ENCODE measurements around the gene HLTF.
A peak's percentile ranks its signal among the peaks of the same experiment; 100 is the strongest.
"Not testable (repeated sequence)": the region's sequence is repeated elsewhere in the genome, so short reads cannot be mapped to it uniquely, and the experiment has no call there.

HLTF gene, protein sequence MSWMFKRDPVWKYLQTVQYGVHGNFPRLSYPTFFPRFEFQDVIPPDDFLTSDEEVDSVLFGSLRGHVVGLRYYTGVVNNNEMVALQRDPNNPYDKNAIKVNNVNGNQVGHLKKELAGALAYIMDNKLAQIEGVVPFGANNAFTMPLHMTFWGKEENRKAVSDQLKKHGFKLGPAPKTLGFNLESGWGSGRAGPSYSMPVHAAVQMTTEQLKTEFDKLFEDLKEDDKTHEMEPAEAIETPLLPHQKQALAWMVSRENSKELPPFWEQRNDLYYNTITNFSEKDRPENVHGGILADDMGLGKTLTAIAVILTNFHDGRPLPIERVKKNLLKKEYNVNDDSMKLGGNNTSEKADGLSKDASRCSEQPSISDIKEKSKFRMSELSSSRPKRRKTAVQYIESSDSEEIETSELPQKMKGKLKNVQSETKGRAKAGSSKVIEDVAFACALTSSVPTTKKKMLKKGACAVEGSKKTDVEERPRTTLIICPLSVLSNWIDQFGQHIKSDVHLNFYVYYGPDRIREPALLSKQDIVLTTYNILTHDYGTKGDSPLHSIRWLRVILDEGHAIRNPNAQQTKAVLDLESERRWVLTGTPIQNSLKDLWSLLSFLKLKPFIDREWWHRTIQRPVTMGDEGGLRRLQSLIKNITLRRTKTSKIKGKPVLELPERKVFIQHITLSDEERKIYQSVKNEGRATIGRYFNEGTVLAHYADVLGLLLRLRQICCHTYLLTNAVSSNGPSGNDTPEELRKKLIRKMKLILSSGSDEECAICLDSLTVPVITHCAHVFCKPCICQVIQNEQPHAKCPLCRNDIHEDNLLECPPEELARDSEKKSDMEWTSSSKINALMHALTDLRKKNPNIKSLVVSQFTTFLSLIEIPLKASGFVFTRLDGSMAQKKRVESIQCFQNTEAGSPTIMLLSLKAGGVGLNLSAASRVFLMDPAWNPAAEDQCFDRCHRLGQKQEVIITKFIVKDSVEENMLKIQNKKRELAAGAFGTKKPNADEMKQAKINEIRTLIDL

GRCh38 chr3:149086232-149086988, at the start of gene HLTF:
Gene HLTF, minus strand, starts transcription at chr3:149086533. Its CDS starts 197 bp downstream, at chr3:149086336.
- DNase-seq (ENCODE audit: low spot score) = peak; percentile 97

DNA sequence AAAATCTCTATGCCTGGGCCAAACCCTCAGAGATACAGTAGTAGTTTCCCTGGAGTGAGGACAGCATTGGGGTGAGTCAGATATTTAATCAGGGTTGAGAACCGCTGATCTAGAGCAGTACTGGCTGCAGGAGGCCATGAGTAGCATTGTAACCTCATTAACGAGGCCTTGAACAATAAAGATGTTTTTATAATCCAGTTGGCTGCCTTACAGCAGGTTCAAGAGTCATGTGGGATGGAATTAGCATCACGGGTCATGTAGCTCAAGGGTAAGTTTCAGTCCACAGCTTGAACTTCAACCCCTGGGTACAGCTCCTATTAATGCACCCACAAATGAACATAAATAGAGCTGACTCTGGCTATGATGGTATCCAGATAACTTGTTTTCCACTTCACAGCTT, 48.2 kb upstream of the HLTF start:
- DNase-seq (ENCODE audit: low spot score) = no peak

GRCh38 chr3:149131589-149131988, 45.3 kb upstream of the HLTF start:
- no peak for DNase-seq (ENCODE audit: low spot score)

GRCh38 chr3:149129326-149130205, 43.2 kb upstream of the HLTF start, which contains the start of gene HPS3:
Gene HPS3, plus strand, starts transcription at chr3:149129638. Its CDS starts 86 bp downstream, at chr3:149129724.
- DNase-seq (ENCODE audit: low spot score) = peak; percentile 90

GRCh38 chr3:149128821-149129220, 42.5 kb upstream of the HLTF start:
- DNase-seq (ENCODE audit: low spot score) = no peak

- DNase-seq (ENCODE audit: low spot score) = no peak
Observed at GRCh38 chr3:149122721-149123578, 36.6 kb upstream of the HLTF start.

DNA sequence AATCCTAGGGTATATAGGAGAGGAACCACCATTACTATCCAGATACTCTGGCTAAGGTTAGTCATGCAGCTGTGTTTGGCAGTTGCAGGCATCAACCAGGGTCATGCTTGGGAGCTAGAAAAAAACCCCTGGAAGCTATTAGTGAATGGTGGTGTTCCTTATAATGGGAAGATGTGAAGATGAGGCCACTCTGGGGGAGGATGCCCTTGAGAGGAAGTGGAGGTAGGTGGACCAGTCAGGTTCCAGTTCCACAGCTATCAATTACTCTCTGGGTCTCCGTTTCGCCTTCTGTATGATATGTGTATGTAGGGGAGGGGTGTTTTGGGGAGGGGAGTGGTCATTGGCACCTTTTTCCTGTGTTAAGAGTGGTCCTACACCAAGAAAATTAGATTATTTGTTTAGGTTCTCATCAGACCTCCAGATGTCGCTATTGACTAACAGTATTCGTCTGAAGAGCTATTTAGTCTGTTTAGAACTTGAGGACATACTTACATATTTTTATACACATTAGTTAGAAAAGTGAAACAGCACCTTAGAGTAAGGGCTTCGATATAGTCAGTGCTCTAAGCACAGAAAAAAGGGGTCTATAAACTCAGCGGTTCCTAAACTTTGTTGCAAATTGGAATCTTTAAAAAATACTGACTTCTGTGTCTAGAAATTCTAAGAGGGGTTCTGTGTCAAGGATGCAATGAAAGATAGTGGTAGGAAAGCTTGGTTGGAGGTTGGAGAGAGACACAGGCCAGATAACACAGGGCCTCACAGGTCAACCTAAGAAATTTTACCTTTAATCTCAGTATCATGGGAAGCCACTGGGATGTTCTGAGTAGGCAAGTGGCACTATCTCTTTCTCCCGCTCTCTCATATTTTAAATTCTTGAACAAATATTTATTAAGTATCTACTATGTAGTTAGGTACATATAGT, 34.0 kb upstream of the HLTF start:
- DNase-seq (ENCODE audit: low spot score) = peak; percentile 35

- DNase-seq (ENCODE audit: low spot score) = no peak
Observed at GRCh38 chr3:149119466-149119865, 33.1 kb upstream of the HLTF start.

DNA sequence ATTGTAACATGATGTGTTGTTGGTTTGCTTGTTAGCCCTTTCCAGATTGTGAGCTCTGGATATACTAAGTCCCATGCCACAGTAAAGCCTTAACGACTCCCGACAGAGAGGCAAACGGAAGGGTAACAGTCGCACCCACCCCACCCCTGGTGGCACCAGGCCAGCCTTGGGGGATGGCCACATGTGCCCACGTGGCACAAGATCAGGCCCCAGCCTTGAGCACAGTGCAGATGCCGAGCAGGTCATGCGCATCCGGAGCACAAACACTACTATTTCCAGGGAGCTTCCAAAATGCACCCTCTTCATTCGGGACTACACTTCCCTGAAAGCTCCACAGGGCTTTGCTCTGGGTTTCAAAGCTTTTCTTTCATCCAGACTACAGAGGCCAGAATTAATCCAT, 32.4 kb upstream of the HLTF start:
- DNase-seq (ENCODE audit: low spot score) = no peak

DNA sequence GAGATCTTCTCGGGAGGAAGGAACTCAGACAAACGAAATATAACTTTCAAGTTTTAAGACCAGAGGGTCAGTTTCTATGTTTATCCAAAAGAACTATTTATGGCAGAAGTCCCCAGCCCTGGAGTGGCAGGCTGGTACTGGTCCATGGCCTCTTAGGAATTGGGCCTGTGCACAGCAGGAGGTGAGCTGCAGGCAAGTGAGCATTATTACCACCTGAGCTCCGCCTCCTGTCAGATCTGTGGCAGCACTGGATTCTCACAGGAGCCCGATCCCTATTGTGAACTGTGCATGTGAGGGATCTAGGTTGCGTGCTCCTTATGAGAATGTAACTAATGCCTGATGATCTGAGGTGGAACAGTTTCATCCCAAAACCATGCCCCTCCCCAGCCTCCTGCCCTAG, 28.8 kb upstream of the HLTF start:
- DNase-seq (ENCODE audit: low spot score) = no peak

DNA sequence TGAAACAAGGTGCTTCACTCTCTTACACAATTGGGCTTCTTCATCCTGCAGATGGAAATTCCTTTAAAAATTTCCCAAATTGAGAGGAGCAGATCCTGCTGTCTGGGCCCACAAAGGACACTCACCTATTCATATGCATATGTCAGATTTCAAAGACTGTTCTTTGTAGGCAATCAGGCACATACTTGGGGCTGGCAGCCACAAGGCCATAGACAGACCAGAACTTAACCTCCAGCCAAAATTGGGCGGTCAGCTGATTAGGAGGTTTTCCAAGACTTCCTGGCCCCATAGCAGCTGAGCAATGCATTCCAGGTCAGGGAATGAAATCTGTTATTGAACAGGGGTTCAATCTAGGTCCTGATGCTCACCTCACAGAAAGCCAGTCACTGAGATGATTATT, 28.1 kb upstream of the HLTF start:
- DNase-seq (ENCODE audit: low spot score) = no peak

DNA sequence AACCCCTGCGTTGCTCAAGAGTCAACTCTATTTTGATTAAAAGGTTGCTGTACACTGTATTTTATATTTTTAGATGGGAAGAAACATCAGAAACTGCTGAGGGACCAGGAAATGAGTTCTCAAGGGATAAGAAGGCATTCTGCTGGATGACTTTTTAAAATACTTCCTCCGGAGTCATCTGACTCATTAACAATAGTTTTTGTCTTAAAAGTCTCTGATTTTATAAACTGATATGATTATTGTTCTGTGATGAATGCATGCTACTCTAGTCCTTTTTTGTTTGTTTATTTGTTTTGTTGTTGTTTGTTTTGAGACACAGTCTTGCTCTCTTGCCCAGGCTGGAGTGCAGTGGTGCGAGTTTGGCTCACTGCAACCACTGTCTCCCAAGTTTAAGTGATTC, 18.2 kb upstream of the HLTF start:
- DNase-seq (ENCODE audit: low spot score) = no peak

- DNase-seq (ENCODE audit: low spot score) = no peak
Observed at GRCh38 chr3:149101641-149102040, 15.3 kb upstream of the HLTF start.

GRCh38 chr3:149101154-149101553, 14.8 kb upstream of the HLTF start:
- no peak for DNase-seq (ENCODE audit: low spot score)

DNA sequence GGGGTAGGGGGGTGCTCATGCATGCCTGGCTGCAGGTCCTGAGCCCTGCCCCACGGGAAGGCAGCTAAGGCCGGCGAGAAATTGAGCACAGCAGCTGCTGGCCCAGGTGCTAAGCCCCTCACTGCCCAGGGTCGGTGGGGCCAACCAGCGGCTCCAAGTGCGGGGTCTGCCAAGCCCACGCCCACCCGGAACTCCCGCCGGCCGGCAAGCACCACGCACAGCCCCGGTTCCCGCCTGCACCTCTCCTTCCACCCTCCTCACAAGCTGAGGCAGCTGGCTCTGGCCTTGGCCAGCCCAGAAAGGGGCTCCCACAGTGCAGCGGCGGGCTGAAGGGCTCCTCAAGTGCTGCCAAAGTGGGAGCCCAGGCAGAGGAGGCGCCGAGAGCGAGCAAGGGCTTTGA, 11.7 kb upstream of the HLTF start:
- not testable (repeated sequence) for DNase-seq (ENCODE audit: low spot score)

DNA sequence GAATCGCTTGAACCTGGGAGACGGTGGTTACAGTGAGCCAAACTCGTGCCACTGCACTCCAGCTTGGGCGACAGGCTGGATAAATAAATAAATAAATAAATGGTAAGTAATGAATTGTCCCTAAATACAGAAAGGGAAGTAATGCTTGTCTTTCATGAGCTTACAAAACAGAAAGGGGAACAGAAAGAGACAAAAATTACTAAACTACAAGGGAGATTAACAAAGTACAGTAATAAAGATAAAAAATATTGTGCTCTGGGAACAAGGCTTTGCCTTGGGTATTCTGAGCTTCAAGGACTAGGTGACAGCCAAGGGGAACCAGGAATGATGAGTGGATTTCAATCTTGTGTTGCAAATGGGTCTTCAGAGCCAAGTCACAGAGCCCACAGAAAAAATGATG, 9.2 kb upstream of the HLTF start:
- DNase-seq (ENCODE audit: low spot score) = no peak

DNA sequence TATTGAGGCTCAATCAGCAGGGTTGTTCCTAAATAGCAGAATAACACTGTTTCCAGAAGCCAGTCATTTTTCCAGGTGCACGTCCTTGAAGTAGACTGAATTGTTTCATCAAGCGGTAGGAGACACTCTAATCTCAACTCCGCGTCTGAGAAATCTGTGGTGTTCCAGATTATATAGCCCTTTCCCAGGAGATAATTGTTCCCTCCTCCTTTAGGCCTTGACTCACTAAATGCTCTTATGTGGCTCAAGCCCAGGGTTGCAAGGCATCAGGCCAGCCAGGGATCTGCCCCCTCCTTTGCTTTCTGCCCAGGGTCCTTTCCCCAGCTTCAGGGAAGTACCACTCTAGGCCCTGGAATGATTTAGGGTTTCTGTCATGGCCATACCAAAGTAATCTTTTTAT, 5.7 kb upstream of the HLTF start:
- DNase-seq (ENCODE audit: low spot score) = no peak

DNA sequence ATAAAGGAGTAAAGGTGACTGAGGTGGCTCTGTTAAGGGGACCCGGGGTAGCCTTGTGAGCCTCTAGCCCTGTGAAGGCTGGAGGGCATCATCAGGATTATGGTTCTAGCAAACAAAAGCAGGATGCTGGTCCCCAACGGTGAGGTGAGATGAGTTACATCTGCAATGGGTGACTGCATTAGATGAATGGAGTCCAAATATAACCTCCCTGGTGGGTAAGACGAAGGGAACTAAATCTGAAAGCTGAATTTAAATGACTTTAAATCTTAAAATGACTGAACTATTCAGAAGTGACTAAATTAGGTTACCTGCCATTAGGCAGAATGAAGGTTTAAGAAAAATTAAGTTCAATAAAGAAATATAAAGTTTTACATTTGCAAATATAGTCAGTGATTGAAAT, 4.6 kb upstream of the HLTF start:
- DNase-seq (ENCODE audit: low spot score) = no peak

DNA sequence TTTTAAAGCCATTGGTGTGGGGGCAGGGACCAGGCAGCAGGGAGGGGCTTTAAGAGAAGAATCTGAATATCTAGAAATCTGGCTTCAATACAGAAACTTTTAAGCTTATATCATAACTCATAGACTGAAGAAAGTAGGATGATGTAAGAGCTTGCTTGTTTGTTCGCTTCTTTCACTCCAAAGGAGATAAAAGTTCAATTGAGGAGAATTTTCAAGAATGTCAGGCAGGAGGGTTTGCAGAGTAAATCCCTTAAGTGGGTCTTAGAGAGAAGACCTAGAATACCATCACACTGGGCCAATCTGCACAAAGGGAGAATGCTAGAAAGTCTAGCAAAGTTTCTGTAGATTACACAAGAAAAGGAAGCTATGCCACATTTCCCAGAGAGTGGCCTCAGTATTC, 4.1 kb upstream of the HLTF start:
- no peak for DNase-seq (ENCODE audit: low spot score)

Measured in putamen (tissue), 1 donor.